H9 (cell line): ENCODE measurements around the gene CBLN2. TPM values are rescaled to one million over a fixed set of nuclear protein-coding genes. Genes with fewer than 3 reads are reported as not detected.

ENCODE experiments used
- DNase-seq: peaks from one replicate; pipeline ENCODE4 v3.0.0-alpha.2; 2017
- H2AFZ ChIP-seq: one replicate; pipeline ENCODE4 v1.6.1; 2013; ENCODE audit warnings: mild to moderate bottlenecking, low read length, control low read depth, moderate library complexity
- H2AK5ac ChIP-seq: 2 replicates; pipeline ENCODE4 v1.6.1; 2013; ENCODE audit warnings: low read length, control low read depth, mixed read lengths; ENCODE audit not compliant: insufficient read length
- H2BK120ac ChIP-seq: one replicate; pipeline ENCODE4 v1.6.1; 2013; ENCODE audit warnings: low read depth, mild to moderate bottlenecking, low read length, control low read depth, inconsistent platforms; ENCODE audit not compliant: poor library complexity, severe bottlenecking
- H2BK12ac ChIP-seq: 2 replicates; pipeline ENCODE4 v1.6.1; 2013; ENCODE audit warnings: low read length, control low read depth, mixed read lengths, low read depth; ENCODE audit not compliant: insufficient read length
- H2BK15ac ChIP-seq: 2 replicates; pipeline ENCODE4 v1.6.1; 2013; ENCODE audit warnings: low read depth, low read length, control low read depth
- H2BK20ac ChIP-seq: one replicate; pipeline ENCODE4 v1.6.1; 2013; ENCODE audit warnings: low read depth, mild to moderate bottlenecking, low read length, control low read depth, inconsistent platforms; ENCODE audit not compliant: poor library complexity, severe bottlenecking
- H2BK5ac ChIP-seq: 2 replicates; pipeline ENCODE4 v1.6.1; 2013; ENCODE audit warnings: low read length, control low read depth, mixed read lengths; ENCODE audit not compliant: insufficient read length
- H3K14ac ChIP-seq: 2 replicates; pipeline ENCODE4 v1.6.1; 2013; ENCODE audit warnings: low read length, control low read depth; ENCODE audit not compliant: insufficient read depth
- H3K18ac ChIP-seq: 2 replicates; pipeline ENCODE4 v1.6.1; 2013; ENCODE audit warnings: low read depth, mild to moderate bottlenecking, mixed read lengths, low read length, control low read depth; ENCODE audit not compliant: insufficient read length
- H3K23ac ChIP-seq: 2 replicates; pipeline ENCODE4 v1.6.1; 2013; ENCODE audit warnings: low read length, control low read depth, mixed read lengths, low read depth; ENCODE audit not compliant: insufficient read length
- H3K23me2 ChIP-seq: 2 replicates; pipeline ENCODE4 v1.6.1; 2013; ENCODE audit warnings: low read depth, mild to moderate bottlenecking, mixed read lengths, low read length, control low read depth; ENCODE audit not compliant: insufficient read length, poor library complexity, severe bottlenecking
- H3K27ac ChIP-seq: 2 replicates; pipeline ENCODE4 v1.5.1; 2013; ENCODE audit warnings: low read length, control low read depth, mixed read lengths, low read depth; ENCODE audit not compliant: insufficient read length
- H3K27me3 ChIP-seq: 2 replicates; pipeline ENCODE4 v1.6.1; 2013; ENCODE audit warnings: low read length, control low read depth, inconsistent platforms; ENCODE audit not compliant: insufficient read depth
- H3K4ac ChIP-seq: 2 replicates; pipeline ENCODE4 v1.6.1; 2013; ENCODE audit warnings: low read depth, mild to moderate bottlenecking, control low read depth, inconsistent platforms, low read length, moderate library complexity
- H3K4me1 ChIP-seq: 2 replicates; pipeline ENCODE4 v1.6.1; 2013; ENCODE audit warnings: low read length, control low read depth, inconsistent platforms; ENCODE audit not compliant: insufficient read depth
- H3K4me2 ChIP-seq: 2 replicates; pipeline ENCODE4 v1.6.1; 2013; ENCODE audit warnings: low read length, control low read depth, mixed read lengths; ENCODE audit not compliant: insufficient read length, insufficient read depth
- H3K56ac ChIP-seq: 2 replicates; pipeline ENCODE4 v1.6.1; 2013; ENCODE audit warnings: low read depth, mild to moderate bottlenecking, mixed read lengths, low read length, control low read depth; ENCODE audit not compliant: insufficient read length
- H3K79me1 ChIP-seq: 2 replicates; pipeline ENCODE4 v1.6.1; 2013; ENCODE audit warnings: low read depth, mild to moderate bottlenecking, moderate library complexity, low read length, control low read depth, inconsistent platforms; ENCODE audit not compliant: insufficient read depth, poor library complexity, severe bottlenecking
- H3K79me2 ChIP-seq: 2 replicates; pipeline ENCODE4 v1.6.1; 2013; ENCODE audit warnings: low read length, control low read depth, inconsistent platforms; ENCODE audit not compliant: insufficient read depth
- H3K9ac ChIP-seq: 2 replicates; pipeline ENCODE4 v1.6.1; 2013; ENCODE audit warnings: low read length, control low read depth, mixed read lengths; ENCODE audit not compliant: insufficient read length; ENCODE audit errors: extremely low read depth
- H3K9me3 ChIP-seq: one replicate; pipeline ENCODE4 v1.6.1; 2013; ENCODE audit warnings: low read depth, low read length, inconsistent platforms; ENCODE audit not compliant: control insufficient read depth
- H3T11ph ChIP-seq: one replicate; pipeline ENCODE4 v1.6.1; 2013; ENCODE audit warnings: mild to moderate bottlenecking, low read length, control low read depth, inconsistent platforms
- H4K20me1 ChIP-seq: one replicate; pipeline ENCODE4 v1.6.1; 2013; ENCODE audit not compliant: control insufficient read depth, insufficient read length, insufficient read depth
- H4K5ac ChIP-seq: 2 replicates; pipeline ENCODE4 v1.6.1; 2013; ENCODE audit warnings: low read depth, mild to moderate bottlenecking, mixed read lengths, low read length, control low read depth; ENCODE audit not compliant: insufficient read length
- H4K8ac ChIP-seq: replicated peaks from 2 replicates; pipeline ENCODE4 v1.6.1; 2013; ENCODE audit warnings: low read length, control low read depth, mixed read lengths, low read depth; ENCODE audit not compliant: insufficient read length
- H4K91ac ChIP-seq: 2 replicates; pipeline ENCODE4 v1.6.1; 2013; ENCODE audit warnings: low read depth, mild to moderate bottlenecking, moderate library complexity, mixed read lengths, low read length, control low read depth; ENCODE audit not compliant: insufficient read length
- H3K27ac Mint-ChIP-seq, 3 experiments: 2 replicates in 2 of 3; 3 replicates in 1 of 3; pipeline ENCODE4 v1.8.0; 2020 to 2021; ENCODE audit warnings: mixed read lengths in 3 of 3, mild to moderate bottlenecking in 1 of 3, moderate library complexity in 1 of 3
- H3K27me3 Mint-ChIP-seq: 2 replicates; pipeline ENCODE4 v1.8.0; 2021; ENCODE audit warnings: low read depth, mild to moderate bottlenecking, moderate library complexity, mixed read lengths
- H3K36me3 Mint-ChIP-seq, 3 experiments: 2 replicates in 2 of 3; 3 replicates in 1 of 3; pipeline ENCODE4 v1.8.0; 2020 to 2021; ENCODE audit warnings: low read depth in 3 of 3, mixed read lengths in 3 of 3; ENCODE audit not compliant: insufficient read depth in 1 of 3
- H3K4me1 Mint-ChIP-seq, 2 experiments: 2 replicates each; pipeline ENCODE4 v1.8.0; 2020; ENCODE audit warnings: mixed read lengths in 2 of 2
- H3K4me3 Mint-ChIP-seq, 2 experiments: 2 replicates in 1 of 2; 3 replicates in 1 of 2; pipeline ENCODE4 v1.8.0; 2020 to 2021; ENCODE audit warnings: mild to moderate bottlenecking in 2 of 2, mixed read lengths in 2 of 2, moderate library complexity in 1 of 2
- H3K9me3 Mint-ChIP-seq, 2 experiments: 2 replicates in 1 of 2; 3 replicates in 1 of 2; pipeline ENCODE4 v1.8.0; 2020; ENCODE audit warnings: mild to moderate bottlenecking in 2 of 2, mixed read lengths in 2 of 2, moderate library complexity in 1 of 2
- WGBS: extraction: QIAGEN DNeasy Blood & Tissue Kit; methylation state at CpG from one replicate; pipeline ENCODE4 v1.1.7; 2013; ENCODE audit warnings: missing lambda C conversion rate, low lambda C conversion rate, mixed read lengths; ENCODE audit not compliant: insufficient read length; ENCODE audit errors: extremely low coverage; 5-methylcytosine and 5-hydroxymethylcytosine counted together
- total RNA-seq: library from RNA; stranded (reverse); gene quantifications from 2 replicates; pipeline ENCODE4 v1.2.1, GENCODE V29; 2021
- TF ChIP-seq, protein P1 (sequence below): fragments of 200-600 bp; sonication (generic); conservative IDR thresholded peaks from 3 replicates; pipeline ENCODE4 v1.8.0; 2021; ENCODE audit warnings: antibody characterized with exemption, mild to moderate bottlenecking

Gene CBLN2
- total RNA-seq, 1 experiment from 2014 or later, result not detected

DNA sequence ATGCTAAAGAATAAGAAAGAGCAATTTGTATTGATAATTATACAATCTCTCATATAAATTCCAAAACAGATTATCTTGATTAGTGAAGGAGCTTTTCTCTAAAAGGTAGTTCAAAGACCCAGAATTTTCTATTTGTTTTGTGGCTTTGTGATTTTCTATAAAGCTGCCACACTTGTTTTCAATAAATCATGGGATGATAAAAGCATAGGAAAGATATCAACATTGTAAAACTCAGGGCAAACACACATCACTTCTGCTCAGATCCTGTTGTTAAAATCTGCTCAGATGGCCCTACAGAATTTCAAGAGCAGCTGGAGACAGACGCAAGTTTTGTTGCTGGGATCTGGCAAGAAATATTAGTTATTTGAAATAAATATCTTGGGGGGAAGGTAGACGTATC, 28.8 kb upstream of the CBLN2 start:
- no peak for DNase-seq
- no peak overlapping the region for H3K56ac ChIP-seq
- H4K8ac ChIP-seq, result no peak overlapping the region
- no peak overlapping the region for H3K14ac ChIP-seq
- no peaks in the 10 kb centered on the region for H3K27me3 ChIP-seq
- H3K23me2 ChIP-seq, result no peaks in the 10 kb centered on the region
- H3K27ac Mint-ChIP-seq, result no peak overlapping the region
- no peaks in the 10 kb centered on the region for H3K79me2 ChIP-seq
- H3K23ac ChIP-seq, result no peak overlapping the region
- no peaks in the 10 kb centered on the region for H3K79me1 ChIP-seq
- H2BK120ac ChIP-seq, result no peak overlapping the region
- H3K4ac ChIP-seq, result no peak overlapping the region
- WGBS, result no CpG with 5 or more reads among the region's 2 CpGs
- H2AK5ac ChIP-seq, result no peak overlapping the region
- peaks cover 7% of the 10 kb centered on the region for H3K27me3 Mint-ChIP-seq
- no peak overlapping the region for H3K27ac ChIP-seq
- H3K9me3 ChIP-seq, result no peaks in the 10 kb centered on the region
- H2BK15ac ChIP-seq, result no peak overlapping the region
- peaks cover 3 to 9% of the 10 kb centered on the region in 2 experiments; a peak in 1 of 4 replicates for H3K4me1 Mint-ChIP-seq
- H4K5ac ChIP-seq, result no peak overlapping the region
- no peak overlapping the region for H3K4me2 ChIP-seq
- H4K20me1 ChIP-seq, result no peaks in the 10 kb centered on the region
- H2BK20ac ChIP-seq, result no peak overlapping the region
- no peak overlapping the region for H3K18ac ChIP-seq
- no peak overlapping the region for H3K4me3 Mint-ChIP-seq
- H3K9me3 Mint-ChIP-seq, result no peaks in the 10 kb centered on the region
- no peak overlapping the region for H3T11ph ChIP-seq
- H4K91ac ChIP-seq, result no peak overlapping the region
- H2BK12ac ChIP-seq, result no peak overlapping the region
- no peak overlapping the region for H3K9ac ChIP-seq
- H3K36me3 Mint-ChIP-seq, result no peaks in the 10 kb centered on the region
- no peaks in the 10 kb centered on the region for H3K4me1 ChIP-seq
- TF ChIP-seq, protein P1, sequence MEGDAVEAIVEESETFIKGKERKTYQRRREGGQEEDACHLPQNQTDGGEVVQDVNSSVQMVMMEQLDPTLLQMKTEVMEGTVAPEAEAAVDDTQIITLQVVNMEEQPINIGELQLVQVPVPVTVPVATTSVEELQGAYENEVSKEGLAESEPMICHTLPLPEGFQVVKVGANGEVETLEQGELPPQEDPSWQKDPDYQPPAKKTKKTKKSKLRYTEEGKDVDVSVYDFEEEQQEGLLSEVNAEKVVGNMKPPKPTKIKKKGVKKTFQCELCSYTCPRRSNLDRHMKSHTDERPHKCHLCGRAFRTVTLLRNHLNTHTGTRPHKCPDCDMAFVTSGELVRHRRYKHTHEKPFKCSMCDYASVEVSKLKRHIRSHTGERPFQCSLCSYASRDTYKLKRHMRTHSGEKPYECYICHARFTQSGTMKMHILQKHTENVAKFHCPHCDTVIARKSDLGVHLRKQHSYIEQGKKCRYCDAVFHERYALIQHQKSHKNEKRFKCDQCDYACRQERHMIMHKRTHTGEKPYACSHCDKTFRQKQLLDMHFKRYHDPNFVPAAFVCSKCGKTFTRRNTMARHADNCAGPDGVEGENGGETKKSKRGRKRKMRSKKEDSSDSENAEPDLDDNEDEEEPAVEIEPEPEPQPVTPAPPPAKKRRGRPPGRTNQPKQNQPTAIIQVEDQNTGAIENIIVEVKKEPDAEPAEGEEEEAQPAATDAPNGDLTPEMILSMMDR, result no peak
- no peak overlapping the region for H2AFZ ChIP-seq
- H2BK5ac ChIP-seq, result no peak overlapping the region
